Measurements from ENCODE around the gene NFATC2IP.

Gene NFATC2IP

DNA sequence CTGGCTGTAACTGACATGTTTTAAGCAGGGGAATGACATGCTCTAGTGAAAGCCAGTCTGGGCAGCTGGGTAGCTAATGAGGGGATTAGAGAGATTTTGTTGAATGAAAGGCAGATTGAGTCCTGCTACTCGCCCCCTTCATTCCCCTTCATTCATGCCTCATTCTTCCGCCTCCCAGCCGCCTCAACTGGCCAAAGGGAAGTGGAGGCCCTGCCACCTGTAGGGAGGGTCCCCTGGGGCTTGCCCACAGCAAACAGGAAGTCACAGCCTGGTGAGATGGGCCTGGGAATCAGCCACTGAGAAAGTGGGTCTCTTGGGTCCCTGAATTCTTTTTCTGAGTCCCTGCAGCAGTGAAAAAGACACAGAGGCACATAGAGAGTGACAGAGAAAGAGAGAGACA is 20.1 kb upstream of the NFATC2IP start:
- Histone ChIP-seq H3K27ac (no peak overlapping the region), H3K27me3 (ENCODE audit: control insufficient read depth, insufficient read depth, low read length) (no peaks in the 10 kb centered on the region), H3K4me1 (peaks cover 2% of the 10 kb centered on the region), H3K9ac (no peak overlapping the region), H3K9me3 (ENCODE audit: control insufficient read depth, low read length) (no peaks in the 10 kb centered on the region), H3K4me2 (ENCODE audit: low read length) (no peak overlapping the region), H3K4me3 (ENCODE audit: low read depth, low read length) (no peak overlapping the region), H3K36me3 (ENCODE audit: control insufficient read depth, insufficient read depth, low read length) (no peaks in the 10 kb centered on the region), H3K79me2 (no peaks in the 10 kb centered on the region), H2AFZ (no peak overlapping the region)
- TF ChIP-seq, protein P1, sequence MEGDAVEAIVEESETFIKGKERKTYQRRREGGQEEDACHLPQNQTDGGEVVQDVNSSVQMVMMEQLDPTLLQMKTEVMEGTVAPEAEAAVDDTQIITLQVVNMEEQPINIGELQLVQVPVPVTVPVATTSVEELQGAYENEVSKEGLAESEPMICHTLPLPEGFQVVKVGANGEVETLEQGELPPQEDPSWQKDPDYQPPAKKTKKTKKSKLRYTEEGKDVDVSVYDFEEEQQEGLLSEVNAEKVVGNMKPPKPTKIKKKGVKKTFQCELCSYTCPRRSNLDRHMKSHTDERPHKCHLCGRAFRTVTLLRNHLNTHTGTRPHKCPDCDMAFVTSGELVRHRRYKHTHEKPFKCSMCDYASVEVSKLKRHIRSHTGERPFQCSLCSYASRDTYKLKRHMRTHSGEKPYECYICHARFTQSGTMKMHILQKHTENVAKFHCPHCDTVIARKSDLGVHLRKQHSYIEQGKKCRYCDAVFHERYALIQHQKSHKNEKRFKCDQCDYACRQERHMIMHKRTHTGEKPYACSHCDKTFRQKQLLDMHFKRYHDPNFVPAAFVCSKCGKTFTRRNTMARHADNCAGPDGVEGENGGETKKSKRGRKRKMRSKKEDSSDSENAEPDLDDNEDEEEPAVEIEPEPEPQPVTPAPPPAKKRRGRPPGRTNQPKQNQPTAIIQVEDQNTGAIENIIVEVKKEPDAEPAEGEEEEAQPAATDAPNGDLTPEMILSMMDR (IDR thresholded peaks at IDR 0.05), result no peak

DNA sequence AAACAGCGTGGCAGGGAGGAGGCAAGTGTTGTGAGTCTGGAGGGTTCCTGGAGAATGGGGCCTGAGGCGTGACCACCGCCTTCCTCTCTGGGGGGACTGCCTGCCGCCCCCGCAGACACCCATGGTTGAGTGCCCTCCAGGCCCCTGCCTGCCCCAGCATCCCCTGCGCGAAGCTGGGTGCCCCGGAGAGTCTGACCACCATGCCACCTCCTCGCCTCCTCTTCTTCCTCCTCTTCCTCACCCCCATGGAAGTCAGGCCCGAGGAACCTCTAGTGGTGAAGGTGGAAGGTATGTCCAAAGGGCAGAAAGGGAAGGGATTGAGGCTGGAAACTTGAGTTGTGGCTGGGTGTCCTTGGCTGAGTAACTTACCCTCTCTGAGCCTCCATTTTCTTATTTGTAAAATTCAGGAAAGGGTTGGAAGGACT is 18.9 kb upstream of the NFATC2IP start, which contains the start of gene CD19:
Gene CD19, plus strand, starts transcription at position 171 of the 425 bp plus-strand sequence. Its CDS starts 30 bp downstream, at position 201.
- H3K36me3 ChIP-seq (ENCODE audit: control insufficient read depth, insufficient read depth, low read length), result no peaks in the 10 kb centered on the region
- H3K79me2 ChIP-seq, result no peaks in the 10 kb centered on the region
- H3K9me3 ChIP-seq (ENCODE audit: control insufficient read depth, low read length), result no peaks in the 10 kb centered on the region
- no peak within 1 kb of the TSS for H3K4me3 ChIP-seq (ENCODE audit: low read depth, low read length)
- no peaks in the 10 kb centered on the region for H3K27me3 ChIP-seq (ENCODE audit: control insufficient read depth, insufficient read depth, low read length)
- H3K4me1 ChIP-seq, result no peaks in the 10 kb centered on the region
- H2AFZ ChIP-seq, result no peak within 1 kb of the TSS
- no peak within 1 kb of the TSS for H3K4me2 ChIP-seq (ENCODE audit: low read length)
- TF ChIP-seq, protein P1 (IDR thresholded peaks at IDR 0.05), result no peak
- no peak within 1 kb of the TSS for H3K9ac ChIP-seq
- no peak within 1 kb of the TSS for H3K27ac ChIP-seq

GRCh38 chr16:28932339-28933141 is 18.2 kb upstream of the NFATC2IP start:
- Histone ChIP-seq H3K9ac (no peak overlapping the region), H3K4me2 (ENCODE audit: low read length) (no peak overlapping the region), H3K27ac (no peak overlapping the region), H2AFZ (no peak overlapping the region), H3K36me3 (ENCODE audit: control insufficient read depth, insufficient read depth, low read length) (no peaks in the 10 kb centered on the region), H3K4me3 (ENCODE audit: low read depth, low read length) (no peak overlapping the region), H3K27me3 (ENCODE audit: control insufficient read depth, insufficient read depth, low read length) (no peaks in the 10 kb centered on the region), H3K9me3 (ENCODE audit: control insufficient read depth, low read length) (no peaks in the 10 kb centered on the region), H3K4me1 (no peaks in the 10 kb centered on the region), H3K79me2 (no peaks in the 10 kb centered on the region)
- TF ChIP-seq, protein P1 (IDR thresholded peaks at IDR 0.05), result no peak

- Histone ChIP-seq H3K4me3 (ENCODE audit: low read depth, low read length) (no peak overlapping the region), H3K9me3 (ENCODE audit: control insufficient read depth, low read length) (no peaks in the 10 kb centered on the region), H3K9ac (no peak overlapping the region), H3K4me1 (no peaks in the 10 kb centered on the region), H3K36me3 (ENCODE audit: control insufficient read depth, insufficient read depth, low read length) (no peaks in the 10 kb centered on the region), H3K27ac (no peak overlapping the region), H3K27me3 (ENCODE audit: control insufficient read depth, insufficient read depth, low read length) (no peaks in the 10 kb centered on the region), H3K4me2 (ENCODE audit: low read length) (no peak overlapping the region), H3K79me2 (no peaks in the 10 kb centered on the region), H2AFZ (no peak overlapping the region)
- TF ChIP-seq, protein P1 (IDR thresholded peaks at IDR 0.05), result no peak
Measured at GRCh38 chr16:28933171-28933570, 17.6 kb upstream of the NFATC2IP start.

DNA sequence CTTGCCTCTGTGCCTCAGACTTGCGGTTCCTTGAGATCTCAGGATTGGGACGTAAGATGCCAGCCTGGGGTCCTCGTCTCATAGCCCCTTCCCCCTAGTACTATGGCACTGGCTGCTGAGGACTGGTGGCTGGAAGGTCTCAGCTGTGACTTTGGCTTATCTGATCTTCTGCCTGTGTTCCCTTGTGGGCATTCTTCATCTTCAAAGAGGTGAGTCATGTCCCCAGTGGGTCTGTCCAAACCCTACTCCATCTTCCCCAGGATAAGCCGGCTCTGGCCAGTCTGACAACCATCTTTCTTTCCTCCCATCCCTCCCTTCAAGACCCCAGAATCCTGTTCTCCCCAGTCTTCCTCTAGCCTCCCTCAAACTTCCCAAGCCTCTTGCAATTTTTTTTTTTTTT is 15.4 kb upstream of the NFATC2IP start:
- Histone ChIP-seq H2AFZ (no peak overlapping the region), H3K27me3 (ENCODE audit: control insufficient read depth, insufficient read depth, low read length) (no peaks in the 10 kb centered on the region), H3K36me3 (ENCODE audit: control insufficient read depth, insufficient read depth, low read length) (no peaks in the 10 kb centered on the region), H3K79me2 (no peaks in the 10 kb centered on the region), H3K9me3 (ENCODE audit: control insufficient read depth, low read length) (no peaks in the 10 kb centered on the region), H3K27ac (no peak overlapping the region), H3K9ac (no peak overlapping the region), H3K4me2 (ENCODE audit: low read length) (no peak overlapping the region), H3K4me1 (no peaks in the 10 kb centered on the region), H3K4me3 (ENCODE audit: low read depth, low read length) (no peak overlapping the region)
- TF ChIP-seq, protein P1 (IDR thresholded peaks at IDR 0.05), result no peak
